Neural progenitor cell (in vitro differentiated cells): ENCODE data around the gene CEP164.

ENCODE experiments used
- EZH2 ChIP-seq: fragments of 200-600 bp; sonication (generic); IDR thresholded peaks from 2 replicates; pipeline ENCODE4 v1.6.1; 2017; ENCODE audit warnings: antibody characterized with exemption, mild to moderate bottlenecking, moderate library complexity
- TF ChIP-seq, protein P1 (sequence below): fragments of 200-600 bp; sonication (generic); IDR thresholded peaks from 2 replicates; pipeline ENCODE4 v1.5.1; 2017; ENCODE audit warnings: antibody characterized with exemption, mild to moderate bottlenecking

DNA sequence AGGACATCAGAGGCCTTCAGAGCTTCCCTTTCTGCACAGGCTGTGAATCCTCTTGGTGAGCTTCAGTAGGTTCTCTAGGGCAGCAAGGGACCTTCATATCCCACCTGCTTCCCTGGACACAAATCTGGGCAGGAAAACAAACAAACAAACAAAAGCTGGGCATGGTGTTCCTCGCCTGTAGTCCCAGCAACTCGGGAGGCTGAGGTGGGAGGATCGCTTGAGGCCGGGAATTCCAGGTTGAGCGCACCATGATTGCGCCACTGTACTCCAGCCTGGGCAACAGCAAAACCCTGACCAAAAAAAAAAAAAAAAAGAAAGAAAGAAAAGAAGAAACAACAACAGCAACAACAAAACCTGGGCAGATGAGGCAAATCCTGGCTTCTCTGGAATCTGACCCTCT is 92.9 kb downstream of the CEP164 start:
- TF ChIP-seq, protein P1, sequence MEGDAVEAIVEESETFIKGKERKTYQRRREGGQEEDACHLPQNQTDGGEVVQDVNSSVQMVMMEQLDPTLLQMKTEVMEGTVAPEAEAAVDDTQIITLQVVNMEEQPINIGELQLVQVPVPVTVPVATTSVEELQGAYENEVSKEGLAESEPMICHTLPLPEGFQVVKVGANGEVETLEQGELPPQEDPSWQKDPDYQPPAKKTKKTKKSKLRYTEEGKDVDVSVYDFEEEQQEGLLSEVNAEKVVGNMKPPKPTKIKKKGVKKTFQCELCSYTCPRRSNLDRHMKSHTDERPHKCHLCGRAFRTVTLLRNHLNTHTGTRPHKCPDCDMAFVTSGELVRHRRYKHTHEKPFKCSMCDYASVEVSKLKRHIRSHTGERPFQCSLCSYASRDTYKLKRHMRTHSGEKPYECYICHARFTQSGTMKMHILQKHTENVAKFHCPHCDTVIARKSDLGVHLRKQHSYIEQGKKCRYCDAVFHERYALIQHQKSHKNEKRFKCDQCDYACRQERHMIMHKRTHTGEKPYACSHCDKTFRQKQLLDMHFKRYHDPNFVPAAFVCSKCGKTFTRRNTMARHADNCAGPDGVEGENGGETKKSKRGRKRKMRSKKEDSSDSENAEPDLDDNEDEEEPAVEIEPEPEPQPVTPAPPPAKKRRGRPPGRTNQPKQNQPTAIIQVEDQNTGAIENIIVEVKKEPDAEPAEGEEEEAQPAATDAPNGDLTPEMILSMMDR = no peak
- no peak for TF ChIP-seq EZH2
